Hair follicle dermal papilla cell (primary cell): ENCODE data around the gene CDK2AP2. TPM values are rescaled to one million over a fixed set of nuclear protein-coding genes. Genes with fewer than 3 reads are reported as not detected.

Source experiments
- small RNA-seq: library from RNA; depleted of rRNA; stranded (forward); fragments of <200 nt; gene quantifications from one replicate; pipeline ENCODE3, GENCODE V24; 2012
- total RNA-seq: library from RNA; depleted of rRNA; stranded (reverse); fragments of >200 nt; gene quantifications from 2 replicates; pipeline ENCODE4 v1.2.3, GENCODE V29; 2012

The CDK2AP2 gene, protein sequence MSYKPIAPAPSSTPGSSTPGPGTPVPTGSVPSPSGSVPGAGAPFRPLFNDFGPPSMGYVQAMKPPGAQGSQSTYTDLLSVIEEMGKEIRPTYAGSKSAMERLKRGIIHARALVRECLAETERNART
- total RNA-seq: 21.6 and 25.3 TPM in 2 replicates

GRCh38 chr11:67507864-67508485, at the start of gene CDK2AP2:
Gene CDK2AP2, minus strand, starts transcription at chr11:67508162. Its CDS starts 80 bp downstream, at chr11:67508082.

GRCh38 chr11:67522844-67523555, 15.0 kb upstream of the CDK2AP2 start, which contains the start of gene CABP2:
Gene CABP2, minus strand, starts transcription at chr11:67523446. Its CDS starts 120 bp downstream, at chr11:67523326.

DNA sequence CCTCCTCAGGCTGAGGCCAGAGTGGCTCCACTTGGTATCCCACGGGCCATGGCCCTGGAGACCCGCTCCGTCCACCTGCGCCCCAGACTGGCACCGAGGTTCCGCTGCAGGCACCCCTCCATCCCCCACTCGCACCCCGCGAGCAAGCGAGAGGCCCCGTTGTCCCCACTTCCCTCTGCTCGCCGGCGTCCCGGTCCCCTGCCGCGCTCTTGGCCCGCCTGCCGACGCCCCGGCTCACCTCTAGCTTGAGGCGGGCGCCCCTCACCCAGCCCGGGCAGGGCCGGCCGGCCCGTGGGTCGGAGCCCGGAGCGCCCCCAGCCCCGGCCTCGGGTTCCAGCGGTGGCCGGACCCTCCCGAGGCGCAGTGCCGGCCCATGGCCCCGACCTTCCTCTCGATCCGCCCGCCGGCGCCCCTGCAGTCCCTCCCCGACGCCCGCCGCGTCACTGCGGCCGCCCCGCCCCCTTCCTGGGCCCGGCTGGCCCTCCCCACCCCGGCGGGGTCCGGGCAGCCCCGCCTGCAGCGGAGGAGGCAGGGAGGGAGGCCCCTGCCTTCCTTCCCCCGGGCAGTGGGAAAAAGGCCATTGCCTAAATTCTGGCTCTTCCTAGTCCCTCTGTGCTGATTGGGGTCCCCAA, 2.9 kb downstream of the CDK2AP2 start, which contains the start of gene PITPNM1:
Gene PITPNM1, minus strand, starts transcription at position 414 of the 632 bp plus-strand sequence. CDS start 1,183 bp downstream, outside the sequence.

GRCh38 chr11:67482827-67483798, 24.8 kb downstream of the CDK2AP2 start, which contains the start of gene AIP:
Gene AIP, plus strand, starts transcription at chr11:67483026. Its CDS starts 133 bp downstream, at chr11:67483159.

DNA sequence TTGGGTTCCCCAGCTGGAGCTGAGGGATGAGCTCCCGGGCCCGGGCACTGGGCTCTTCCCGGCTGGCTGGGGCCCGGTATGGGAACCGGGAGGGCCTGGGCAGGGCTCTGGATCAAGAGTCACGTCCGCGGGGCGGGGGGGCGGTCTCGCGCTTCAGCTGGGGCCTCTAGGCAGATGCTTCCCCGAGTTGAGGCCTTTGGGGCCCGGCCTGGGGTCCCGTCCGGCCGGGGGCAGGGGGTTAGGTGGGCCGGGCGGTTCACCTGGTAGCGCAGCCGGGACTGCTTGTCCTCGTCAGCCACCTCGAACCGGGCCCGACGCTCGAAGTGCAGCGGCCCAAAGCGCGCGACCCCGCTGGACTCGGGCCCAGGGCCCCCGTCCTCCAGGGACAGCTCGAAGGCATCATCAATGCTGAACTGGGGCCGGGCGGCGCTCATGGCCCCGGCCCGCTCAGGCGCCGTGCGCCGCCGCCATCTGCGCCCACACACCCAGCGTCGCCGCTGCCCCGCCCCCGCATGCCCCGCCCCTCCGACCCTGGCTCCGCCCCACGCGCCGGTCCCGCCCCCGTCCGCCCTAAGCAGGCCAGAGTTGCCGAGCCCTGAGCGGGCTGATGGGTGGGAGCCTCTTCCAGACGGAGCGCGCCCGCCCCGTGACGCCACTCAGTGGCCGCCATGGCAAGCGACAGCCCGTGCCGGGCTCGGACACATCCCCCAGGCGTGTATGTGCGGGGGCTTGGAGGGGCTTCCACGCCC, 39.0 kb downstream of the CDK2AP2 start, which contains the start of gene TMEM134:
Gene TMEM134, minus strand, starts transcription at position 493 of the 749 bp plus-strand sequence. Its CDS starts 59 bp downstream, at position 434.

Small RNAs within 50 kb of the gene (small RNA-seq; reads per million reads assigned to genes)
- gene MIR6752: not detected

Other genes with a start within 250 kb of the CDK2AP2 start
- gene GRK2, start 241.7 kb downstream of the CDK2AP2 start, total RNA-seq: 38.4 and 44.3 TPM in 2 replicates
- 31.9 and 35.2 TPM in 2 replicates for gene ANKRD13D, start 218.9 kb downstream of the CDK2AP2 start, total RNA-seq
- 18.3 and 18.8 TPM in 2 replicates for gene SSH3, start 204.6 kb downstream of the CDK2AP2 start, total RNA-seq
- gene POLD4, start 154.6 kb downstream of the CDK2AP2 start, total RNA-seq: 38.3 and 58.4 TPM in 2 replicates
- gene CLCF1, start 134.6 kb downstream of the CDK2AP2 start, total RNA-seq: 12.7 and 13.8 TPM in 2 replicates
- gene RAD9A, start 116.2 kb downstream of the CDK2AP2 start, total RNA-seq: 5.0 and 7.3 TPM in 2 replicates
- 169 and 220 TPM in 2 replicates for gene PPP1CA, start 106.3 kb downstream of the CDK2AP2 start, total RNA-seq
- 0.12 TPM in 1 of 2 replicates, not detected in the other for gene TBC1D10C, start 104.1 kb downstream of the CDK2AP2 start, total RNA-seq
- gene CARNS1, start 92.5 kb downstream of the CDK2AP2 start, total RNA-seq: under 0.01 and 0.16 TPM in 2 replicates
- gene RPS6KB2, start 79.7 kb downstream of the CDK2AP2 start, total RNA-seq: 44.5 and 48.8 TPM in 2 replicates
- gene PTPRCAP, start 70.5 kb downstream of the CDK2AP2 start, total RNA-seq: 0.32 TPM in 1 of 2 replicates, not detected in the other
- 128 and 136 TPM in 2 replicates for gene CORO1B, start 64.7 kb downstream of the CDK2AP2 start, total RNA-seq
- gene GPR152, start 55.4 kb downstream of the CDK2AP2 start, total RNA-seq: not detected in 2 replicates
- gene CABP4, start 52.8 kb downstream of the CDK2AP2 start, total RNA-seq: not detected in 2 replicates
- 18.8 and 21.7 TPM in 2 replicates for gene TMEM134, start 38.9 kb downstream of the CDK2AP2 start, total RNA-seq
- gene AIP, start 25.1 kb downstream of the CDK2AP2 start, total RNA-seq: 50.3 and 58.9 TPM in 2 replicates
- gene PITPNM1, start 2.8 kb downstream of the CDK2AP2 start, total RNA-seq: 30.7 and 31.5 TPM in 2 replicates
- not detected in 2 replicates for gene CABP2, start 15.3 kb upstream of the CDK2AP2 start, total RNA-seq
- gene GSTP1, start 75.7 kb upstream of the CDK2AP2 start, total RNA-seq: 399 and 414 TPM in 2 replicates
- 137 and 150 TPM in 2 replicates for gene NDUFV1, start 98.8 kb upstream of the CDK2AP2 start, total RNA-seq
- gene NUDT8, start 121.8 kb upstream of the CDK2AP2 start, total RNA-seq: 5.5 and 7.5 TPM in 2 replicates
- not detected in 2 replicates for gene TBX10, start 131.6 kb upstream of the CDK2AP2 start, total RNA-seq
- gene ACY3, start 142.6 kb upstream of the CDK2AP2 start, total RNA-seq: not detected in 2 replicates
- not detected in 2 replicates for gene ALDH3B2, start 166.5 kb upstream of the CDK2AP2 start, total RNA-seq